GM20000 (cell line): ENCODE results near the gene C1QTNF6.
"Not testable (repeated sequence)": the region's sequence is repeated elsewhere in the genome, so short reads cannot be mapped to it uniquely, and the experiment has no call there.

Source experiments
- DNase-seq: peaks from one replicate; pipeline ENCODE4 v3.0.0; 2012; ENCODE audit warnings: low spot score
- TF ChIP-seq, protein P1 (sequence below): IDR thresholded peaks from 2 replicates; pipeline ENCODE4 v1.5.1; 2012; ENCODE audit warnings: mild to moderate bottlenecking, control low read depth; ENCODE audit errors: extremely low read depth, missing control alignments

Gene C1QTNF6

DNA sequence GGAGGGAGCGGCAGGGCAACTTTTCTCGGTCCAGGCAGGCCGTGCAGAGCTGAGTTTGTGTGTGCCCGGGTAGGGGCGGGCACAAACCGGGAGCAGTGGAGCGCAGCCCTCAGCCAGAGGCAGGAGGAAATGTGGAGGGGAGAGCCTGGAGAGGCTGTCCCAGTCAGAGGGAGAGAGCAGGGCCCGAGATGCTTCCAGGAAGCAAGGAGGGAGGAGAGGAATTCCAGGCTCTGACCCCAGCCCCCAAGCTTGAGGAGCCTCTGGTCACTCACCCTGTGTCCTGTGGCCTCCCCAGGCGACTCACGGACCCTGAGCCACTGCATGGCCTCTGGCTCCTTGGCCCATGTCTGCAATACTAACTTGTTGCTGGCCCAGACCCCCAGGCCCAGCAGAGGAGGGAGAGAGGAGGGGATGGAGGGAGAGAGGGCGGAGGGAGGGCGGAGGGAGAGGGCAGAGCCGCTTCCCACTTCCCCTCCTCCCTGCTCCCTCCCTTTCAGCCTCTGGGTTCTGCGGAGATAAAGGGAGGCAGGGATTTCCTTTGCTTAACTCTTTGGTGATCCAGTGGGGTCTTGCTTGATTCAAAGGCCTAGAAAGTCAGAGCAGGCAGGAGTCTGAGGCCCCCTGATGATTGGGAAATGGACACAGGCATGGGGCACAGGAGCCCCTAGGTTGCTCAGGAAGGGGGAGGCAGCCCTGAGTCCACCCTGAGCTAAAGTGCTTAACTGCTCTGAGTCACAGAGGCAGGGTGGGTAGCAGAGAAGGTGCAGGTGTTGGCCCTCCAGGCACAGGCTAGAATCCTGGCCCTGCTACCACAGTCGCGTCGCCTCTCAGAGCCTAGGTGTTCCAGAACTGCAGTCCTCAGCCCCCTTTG lies at the start of gene C1QTNF6:
Gene C1QTNF6, minus strand, starts transcription at position 357 of the 871 bp plus-strand sequence. Its CDS starts 34 bp downstream, at position 323.
- TF ChIP-seq, protein P1, sequence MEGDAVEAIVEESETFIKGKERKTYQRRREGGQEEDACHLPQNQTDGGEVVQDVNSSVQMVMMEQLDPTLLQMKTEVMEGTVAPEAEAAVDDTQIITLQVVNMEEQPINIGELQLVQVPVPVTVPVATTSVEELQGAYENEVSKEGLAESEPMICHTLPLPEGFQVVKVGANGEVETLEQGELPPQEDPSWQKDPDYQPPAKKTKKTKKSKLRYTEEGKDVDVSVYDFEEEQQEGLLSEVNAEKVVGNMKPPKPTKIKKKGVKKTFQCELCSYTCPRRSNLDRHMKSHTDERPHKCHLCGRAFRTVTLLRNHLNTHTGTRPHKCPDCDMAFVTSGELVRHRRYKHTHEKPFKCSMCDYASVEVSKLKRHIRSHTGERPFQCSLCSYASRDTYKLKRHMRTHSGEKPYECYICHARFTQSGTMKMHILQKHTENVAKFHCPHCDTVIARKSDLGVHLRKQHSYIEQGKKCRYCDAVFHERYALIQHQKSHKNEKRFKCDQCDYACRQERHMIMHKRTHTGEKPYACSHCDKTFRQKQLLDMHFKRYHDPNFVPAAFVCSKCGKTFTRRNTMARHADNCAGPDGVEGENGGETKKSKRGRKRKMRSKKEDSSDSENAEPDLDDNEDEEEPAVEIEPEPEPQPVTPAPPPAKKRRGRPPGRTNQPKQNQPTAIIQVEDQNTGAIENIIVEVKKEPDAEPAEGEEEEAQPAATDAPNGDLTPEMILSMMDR = no peak
- DNase-seq = no peak

GRCh38 chr22:37235897-37236607 lies 48.0 kb upstream of the C1QTNF6 start:
- no peak for DNase-seq
- TF ChIP-seq, protein P1 = no peak

DNA sequence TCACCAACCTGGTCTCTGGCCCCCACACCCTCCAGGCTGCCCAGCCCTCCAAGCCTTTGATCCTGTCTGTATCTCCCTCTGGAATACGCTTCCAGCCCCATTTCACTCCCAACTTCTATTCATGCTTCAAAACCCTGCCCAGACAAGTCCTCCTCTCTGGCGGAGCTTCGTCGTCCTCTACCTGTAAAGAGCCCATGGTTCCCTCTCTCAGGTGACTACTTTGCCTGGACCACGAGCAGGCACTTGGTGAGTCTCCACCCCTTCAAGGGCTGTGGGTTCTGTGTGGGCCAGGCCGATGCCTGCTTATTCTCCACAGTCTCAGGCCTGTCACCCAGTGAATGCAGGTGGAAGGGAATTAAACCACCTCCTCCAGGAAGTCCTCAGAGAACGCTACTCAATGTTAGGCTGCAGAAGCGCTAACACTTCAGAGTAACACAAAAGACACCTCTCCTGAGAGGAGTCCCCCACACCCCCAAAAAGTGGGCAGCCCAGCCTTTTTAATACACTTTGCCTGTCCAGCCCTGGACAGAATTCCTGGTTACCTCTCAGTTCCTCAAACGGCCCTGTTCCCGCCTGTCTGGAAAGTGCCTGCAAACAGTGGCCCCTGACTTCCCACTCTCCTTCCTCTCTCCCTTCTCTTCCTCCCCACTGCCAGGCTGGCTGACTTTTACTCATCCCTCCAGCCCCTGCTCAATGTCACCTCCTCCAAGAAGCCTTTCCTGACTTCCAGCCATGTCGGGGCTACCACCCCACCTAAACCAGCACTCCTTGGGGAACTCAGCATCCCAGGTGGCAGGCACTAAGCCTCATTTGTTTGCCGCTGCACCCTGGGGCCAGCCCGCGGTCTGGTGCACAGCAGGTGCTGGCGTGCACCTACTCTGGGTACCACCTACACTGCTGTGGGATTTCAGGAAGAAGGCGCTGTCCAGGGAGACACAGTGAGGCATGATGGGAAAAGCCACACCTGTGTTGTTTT lies 47.0 kb upstream of the C1QTNF6 start:
- no peak for DNase-seq
- TF ChIP-seq, protein P1 = no peak

DNA sequence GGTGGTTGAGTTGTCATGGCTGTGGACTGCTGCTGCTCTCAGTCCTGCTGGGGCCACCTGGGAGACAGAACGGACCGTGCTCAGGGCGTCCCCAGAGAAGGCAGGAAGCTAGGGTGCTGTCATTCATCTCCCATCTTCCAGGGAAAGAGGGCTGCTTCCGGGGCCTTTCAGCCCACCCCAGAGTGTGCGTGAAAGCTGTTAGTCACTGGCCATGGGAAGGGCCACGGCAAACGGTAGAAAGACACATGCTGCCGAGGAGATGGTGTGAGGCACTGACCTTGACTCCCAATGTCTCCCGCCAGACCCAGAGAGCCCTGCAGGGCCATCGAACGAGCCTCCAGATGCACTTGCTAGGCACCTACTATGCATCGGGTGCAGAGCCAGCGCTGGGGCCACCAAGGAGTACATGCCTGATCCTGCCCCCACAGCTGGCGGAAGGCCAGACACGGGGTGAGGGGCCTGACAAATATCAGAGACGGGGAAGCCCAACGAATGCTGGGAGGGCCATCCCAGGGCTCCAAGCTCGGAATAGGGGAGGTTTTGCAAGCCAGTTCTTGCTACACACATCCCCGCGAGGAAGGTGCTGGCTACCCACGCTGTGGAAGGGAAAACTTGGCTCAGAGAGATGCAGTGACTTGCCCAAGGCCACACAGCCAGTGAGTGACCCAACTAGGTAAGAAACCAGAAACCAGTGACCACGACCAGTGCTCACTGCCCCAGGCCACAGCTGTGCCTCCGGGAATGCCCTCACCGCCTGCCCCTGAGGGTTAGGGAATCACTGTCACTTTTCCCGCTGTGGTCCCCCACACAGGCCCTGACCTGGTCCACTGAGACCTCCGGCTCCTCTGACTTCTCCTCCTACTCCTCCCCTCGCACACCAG lies 45.9 kb upstream of the C1QTNF6 start:
- DNase-seq = no peak
- TF ChIP-seq, protein P1 = no peak

GRCh38 chr22:37233371-37233750 lies 45.3 kb upstream of the C1QTNF6 start:
- DNase-seq = not testable (repeated sequence)

DNA sequence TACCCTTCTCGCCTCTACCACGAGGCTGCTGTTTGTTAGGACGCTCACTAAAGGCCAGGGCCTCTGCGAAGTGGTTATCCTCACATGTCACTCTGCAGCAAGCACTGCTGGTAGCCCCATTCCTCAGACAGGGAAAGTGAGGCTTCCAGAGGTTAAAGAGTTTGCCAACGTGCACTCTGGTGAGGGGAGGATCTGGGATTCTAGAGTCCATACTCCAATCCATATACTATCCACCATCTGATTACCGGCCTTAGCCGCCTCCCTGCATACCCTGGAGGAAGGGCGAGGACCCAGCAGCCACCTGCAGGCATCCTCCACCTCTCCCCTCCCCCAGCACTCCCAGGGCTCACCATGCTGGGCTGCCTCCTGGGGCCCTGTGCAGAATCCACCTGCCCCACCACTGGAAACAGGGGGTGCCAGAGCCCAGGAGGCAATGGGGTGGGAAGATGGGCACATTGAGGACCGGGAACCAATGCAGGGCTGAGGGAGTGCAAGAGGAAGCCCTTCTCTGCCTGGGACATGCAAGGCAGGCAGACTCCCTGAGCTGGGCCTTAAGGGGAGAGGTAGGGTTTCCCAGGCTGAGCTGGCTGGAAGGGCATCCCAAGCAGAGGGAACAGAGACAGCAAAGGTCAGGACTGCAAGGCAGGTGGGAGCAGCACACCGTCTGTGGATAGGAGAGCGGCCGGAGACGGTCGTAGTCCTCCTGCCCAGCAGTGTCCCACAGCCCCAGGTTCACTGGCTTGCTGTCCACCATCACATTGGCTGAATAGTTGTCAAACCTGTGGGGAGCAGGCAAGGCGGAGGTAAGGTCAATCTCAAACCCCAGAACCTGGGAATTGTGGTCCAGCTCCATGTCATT lies 44.3 kb upstream of the C1QTNF6 start:
- TF ChIP-seq, protein P1 = no peak
- DNase-seq = no peak
